ENCODE data around the gene BOK. TPM values are rescaled to one million over a fixed set of nuclear protein-coding genes. Genes with fewer than 3 reads are reported as not detected.

Gene BOK
- total RNA-seq, 2 experiments from 2014 or later, result 0.08 to 0.15 TPM

DNA sequence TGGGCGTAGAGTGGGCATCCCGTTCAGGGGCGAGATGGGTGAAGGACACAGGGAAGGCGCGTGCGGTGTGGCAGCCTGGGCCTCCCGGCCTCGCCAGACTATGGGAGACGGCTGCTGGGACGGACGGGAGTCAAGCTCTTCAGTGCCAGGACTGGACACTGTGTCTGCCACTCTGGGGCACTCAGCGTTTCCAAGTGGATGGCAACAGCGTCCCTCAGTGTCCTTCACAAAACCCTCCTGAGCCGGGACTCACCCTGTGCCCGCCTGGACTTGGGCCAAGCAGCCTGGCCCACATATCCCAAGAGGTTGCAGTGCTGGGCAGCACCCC, 16.3 kb upstream of the BOK start:
- H3K27ac Mint-ChIP-seq, result no peak overlapping the region
- CTCF ChIA-PET, result no interaction called here

DNA sequence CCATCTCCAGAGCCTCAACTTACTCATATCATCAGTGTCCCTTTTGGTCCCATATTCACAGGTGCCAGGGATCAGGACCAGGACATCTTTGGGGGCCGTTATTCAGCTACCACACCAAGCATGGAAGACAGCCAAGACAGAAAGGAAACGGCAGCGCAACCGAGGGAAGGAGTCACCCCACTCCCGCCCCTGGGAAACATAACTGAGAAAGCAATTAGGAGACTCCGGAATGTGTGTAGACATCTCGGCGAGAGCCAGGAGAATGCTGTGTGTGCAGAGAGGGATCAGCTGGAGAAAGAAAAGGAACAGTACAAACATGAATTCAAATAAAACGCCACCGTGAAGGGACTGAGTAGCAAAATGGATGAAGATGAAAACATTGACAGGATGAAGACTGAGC, 13.4 kb upstream of the BOK start:
- ChIA-PET POLR2A (no interaction called here), CTCF (no interaction called here)
- no peak for DNase-seq
- Mint-ChIP-seq H3K9me3 (no peaks in the 10 kb centered on the region), H3K36me3 (ENCODE audit: low read depth) (no peaks in the 10 kb centered on the region), H3K4me1 (peaks cover 3% of the 10 kb centered on the region), H3K27ac (no peak overlapping the region), H3K4me3 (no peak overlapping the region), H3K27me3 (peaks cover 16% of the 10 kb centered on the region)

More for the DNA sequence above, 16.3 kb upstream of the BOK start:
- peaks cover 3% of the 10 kb centered on the region for H3K4me1 Mint-ChIP-seq
- H3K9me3 Mint-ChIP-seq, result no peaks in the 10 kb centered on the region
- no peaks in the 10 kb centered on the region for H3K36me3 Mint-ChIP-seq (ENCODE audit: low read depth)
- H3K4me3 Mint-ChIP-seq, result no peak overlapping the region
- DNase-seq, result no peak
- peaks cover 17% of the 10 kb centered on the region for H3K27me3 Mint-ChIP-seq
- POLR2A ChIA-PET, result no interaction called here

DNA sequence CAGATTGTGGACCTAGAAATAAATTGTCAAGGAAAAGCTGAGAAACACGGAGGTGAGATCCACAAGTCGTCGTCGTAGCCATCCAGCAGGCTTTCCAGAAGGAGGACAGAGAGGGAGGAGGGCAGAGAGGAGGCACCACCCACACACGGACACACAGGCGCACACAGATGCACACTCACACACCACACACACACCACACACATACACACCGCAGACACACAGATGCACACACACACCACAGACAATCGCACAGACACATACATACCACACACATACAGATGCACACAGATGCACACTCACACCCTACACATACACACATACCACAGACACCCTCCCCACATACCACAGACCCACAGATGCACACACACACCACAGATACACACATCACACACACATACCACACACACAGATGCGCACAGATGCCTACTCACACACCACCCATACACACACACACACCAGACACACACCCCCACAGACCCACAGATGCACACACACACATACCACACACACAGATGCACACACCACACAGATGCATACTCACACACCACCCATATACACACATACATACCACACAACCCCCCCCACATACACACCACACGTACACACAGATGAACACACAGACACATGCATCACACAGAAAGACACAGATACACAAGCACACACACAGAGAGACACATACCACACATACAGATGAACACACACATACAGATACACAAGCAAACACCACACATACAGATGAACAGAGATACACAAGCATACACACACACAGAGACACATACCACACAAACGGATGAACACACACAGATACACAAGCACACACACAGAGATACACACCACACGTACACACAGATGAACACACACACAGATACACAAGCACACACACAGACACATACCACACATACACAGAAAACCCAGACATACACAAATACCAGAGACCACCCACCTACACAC, 12.7 kb upstream of the BOK start:
- DNase-seq, result no peak
- H3K36me3 Mint-ChIP-seq (ENCODE audit: low read depth), result no peaks in the 10 kb centered on the region
- H3K4me1 Mint-ChIP-seq, result no peaks in the 10 kb centered on the region
- H3K27ac Mint-ChIP-seq, result no peak overlapping the region
- POLR2A ChIA-PET, result no interaction called here
- CTCF ChIA-PET, result no interaction called here
- no peak overlapping the region for H3K4me3 Mint-ChIP-seq
- H3K9me3 Mint-ChIP-seq, result no peaks in the 10 kb centered on the region
- H3K27me3 Mint-ChIP-seq, result peaks cover 10% of the 10 kb centered on the region

DNA sequence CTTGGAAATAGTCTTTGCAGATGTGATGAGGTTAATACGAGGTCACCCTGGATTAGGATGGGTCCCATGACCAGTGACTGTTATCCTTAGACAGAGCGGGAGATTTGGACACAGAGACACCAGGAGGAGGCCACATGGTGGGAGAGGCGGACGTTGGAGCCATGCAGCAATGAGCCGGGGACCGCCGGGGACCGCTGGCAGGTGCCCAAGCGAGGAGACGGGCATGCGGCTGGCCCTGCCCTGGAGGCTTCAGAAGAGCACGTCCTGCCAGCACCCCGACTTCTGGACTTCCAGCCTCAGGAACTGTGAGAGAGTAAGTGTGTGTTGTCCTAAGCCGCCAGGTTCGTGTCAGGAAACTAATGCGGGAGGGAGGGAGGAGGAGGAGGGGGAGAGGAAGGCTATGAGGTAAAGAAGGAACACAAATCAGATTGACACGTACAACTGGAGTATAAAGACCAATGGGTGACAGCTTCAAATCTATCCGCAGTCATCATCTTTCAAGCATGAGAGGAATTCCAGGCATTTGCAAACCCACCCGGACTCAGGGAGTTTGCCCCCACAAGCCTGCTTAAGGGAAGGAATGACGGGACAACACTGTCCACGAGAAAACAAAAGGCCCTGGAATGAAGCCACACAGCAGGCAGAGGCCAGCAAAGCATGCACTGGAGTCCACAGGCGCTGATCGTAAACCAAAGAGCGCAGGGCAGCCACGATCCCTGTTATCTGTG, 11.6 kb upstream of the BOK start:
- Mint-ChIP-seq H3K27me3 (peaks cover 10% of the 10 kb centered on the region), H3K27ac (no peak overlapping the region), H3K4me1 (no peaks in the 10 kb centered on the region), H3K9me3 (no peaks in the 10 kb centered on the region), H3K36me3 (ENCODE audit: low read depth) (no peaks in the 10 kb centered on the region), H3K4me3 (no peak overlapping the region)
- ChIA-PET CTCF (no interaction called here), POLR2A (interaction anchor here (0.6 kb wide), 1 partner anchor 10 kb away, joined by 3 read pairs; no protein-coding TSS in a partner anchor)
- no peak for DNase-seq

DNA sequence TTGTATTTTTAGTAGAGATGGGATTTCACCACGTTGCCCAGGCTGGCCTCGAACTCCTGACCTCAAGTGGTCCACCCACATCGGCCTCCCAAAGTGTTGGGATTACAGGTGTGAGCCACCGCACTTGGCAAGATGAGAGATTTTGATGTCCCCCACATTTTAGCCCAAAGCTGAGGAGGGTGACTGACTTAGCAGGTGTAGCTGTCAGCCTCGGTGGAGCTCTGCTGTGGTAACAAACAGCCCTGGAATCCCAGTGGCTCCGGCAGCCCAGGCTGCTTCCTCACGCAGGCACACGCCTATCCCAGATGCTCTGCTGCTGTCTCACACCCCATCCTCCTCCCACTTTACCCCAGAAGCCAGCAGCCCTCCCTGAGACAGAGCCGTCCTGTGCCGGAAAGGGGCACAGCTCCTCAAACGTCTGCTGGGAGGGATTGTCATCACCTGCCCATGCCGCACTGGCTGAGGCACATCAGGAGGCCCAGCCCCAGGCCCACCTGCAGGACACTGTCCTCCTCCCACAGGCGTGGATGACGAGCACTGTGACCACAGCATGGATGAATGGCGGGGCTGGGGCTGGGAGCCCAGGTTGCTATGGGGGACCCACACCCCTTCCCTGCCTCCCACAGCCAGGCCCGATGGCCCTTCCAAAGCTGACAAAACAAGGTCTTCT, 10.6 kb upstream of the BOK start:
- H3K27ac Mint-ChIP-seq, result no peak overlapping the region
- ChIA-PET CTCF (interaction anchor here (0.7 kb wide), 1 partner anchor 155 kb away, joined by 5 read pairs; no protein-coding TSS in a partner anchor), POLR2A (interaction anchor here (0.6 kb wide), 1 partner anchor 11 kb away, joined by 3 read pairs; no protein-coding TSS in a partner anchor)
- peaks cover 7% of the 10 kb centered on the region for H3K27me3 Mint-ChIP-seq
- H3K4me3 Mint-ChIP-seq, result no peak overlapping the region
- DNase-seq, result no peak
- no peaks in the 10 kb centered on the region for H3K36me3 Mint-ChIP-seq (ENCODE audit: low read depth)
- H3K9me3 Mint-ChIP-seq, result no peaks in the 10 kb centered on the region
- H3K4me1 Mint-ChIP-seq, result no peaks in the 10 kb centered on the region

DNA sequence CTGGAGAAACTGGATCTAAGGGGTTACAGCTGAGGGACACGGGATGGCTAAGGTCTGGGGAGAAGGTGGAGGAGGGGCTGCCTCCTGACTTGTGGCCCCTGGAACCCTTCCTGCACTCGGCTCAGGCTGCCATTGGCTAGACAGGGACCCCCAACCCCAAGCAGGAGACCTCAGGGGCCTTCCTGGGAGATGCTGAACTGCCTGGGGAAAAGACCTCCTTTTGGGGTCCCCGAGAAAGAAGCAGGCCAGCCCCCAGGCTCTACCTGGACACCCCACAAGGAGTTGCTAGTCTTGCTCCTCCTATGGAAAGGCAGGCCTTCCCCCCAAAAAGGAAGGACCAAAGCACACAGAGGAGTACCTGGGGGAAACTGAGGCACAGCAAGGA, 10.1 kb upstream of the BOK start:
- H3K27me3 Mint-ChIP-seq, result peaks cover 3% of the 10 kb centered on the region
- CTCF ChIA-PET, result no interaction called here
- H3K4me3 Mint-ChIP-seq, result no peak overlapping the region
- H3K4me1 Mint-ChIP-seq, result no peaks in the 10 kb centered on the region
- no peak for DNase-seq
- no peaks in the 10 kb centered on the region for H3K36me3 Mint-ChIP-seq (ENCODE audit: low read depth)
- H3K27ac Mint-ChIP-seq, result no peak overlapping the region
- H3K9me3 Mint-ChIP-seq, result no peaks in the 10 kb centered on the region
- POLR2A ChIA-PET, result no interaction called here

DNA sequence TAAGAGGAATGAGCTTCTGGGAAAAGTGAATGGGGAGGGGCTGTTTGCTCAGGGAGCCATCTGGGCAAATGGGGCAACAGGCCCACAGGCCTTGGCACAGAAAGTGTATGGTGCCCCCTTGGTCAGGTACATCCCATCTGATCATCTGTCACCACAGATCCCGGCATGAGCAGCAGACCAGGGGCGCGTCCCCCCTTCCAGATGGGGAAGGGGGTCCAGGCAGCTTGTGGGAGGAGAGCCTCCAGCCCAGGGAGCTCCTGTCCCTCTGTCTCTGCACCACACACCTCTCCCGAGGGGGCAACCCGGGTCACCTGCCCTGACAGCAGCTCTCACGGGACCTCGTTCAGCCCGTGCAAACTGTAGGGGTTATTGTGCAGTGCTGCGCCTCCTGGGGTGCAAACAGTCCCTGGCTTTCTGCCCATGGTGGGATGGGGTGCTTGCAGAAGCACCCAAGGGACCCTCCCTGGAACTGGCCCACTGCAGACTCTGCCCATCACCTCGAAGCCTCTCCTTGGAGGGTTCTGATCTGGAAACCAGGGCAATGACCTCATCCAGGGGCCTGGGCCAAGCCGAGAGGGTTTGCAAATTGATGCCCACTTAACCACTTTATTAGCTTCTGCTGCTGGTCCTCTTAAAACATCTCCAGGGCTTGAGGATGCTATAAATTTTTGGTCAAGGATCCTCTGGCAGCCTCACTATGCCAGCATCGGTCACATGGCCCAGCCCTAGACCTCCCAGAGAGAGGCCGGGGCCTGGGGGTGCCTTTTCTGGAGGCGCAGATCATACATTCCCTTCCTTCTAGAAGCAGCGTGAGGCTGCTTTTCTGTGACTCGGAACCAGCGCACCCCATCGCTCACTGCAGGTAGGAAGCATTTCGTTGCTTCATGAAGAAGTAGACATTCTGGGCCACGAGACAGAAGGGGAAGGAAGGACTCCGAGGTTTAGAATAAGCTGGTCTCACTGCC, 7.6 kb upstream of the BOK start:
- no peak overlapping the region for H3K4me3 Mint-ChIP-seq
- H3K9me3 Mint-ChIP-seq, result no peaks in the 10 kb centered on the region
- no peak for DNase-seq
- peaks cover 4% of the 10 kb centered on the region for H3K4me1 Mint-ChIP-seq
- no peak overlapping the region for H3K27ac Mint-ChIP-seq
- H3K36me3 Mint-ChIP-seq (ENCODE audit: low read depth), result no peaks in the 10 kb centered on the region
- H3K27me3 Mint-ChIP-seq, result peaks cover 9% of the 10 kb centered on the region
- ChIA-PET POLR2A (no interaction called here), CTCF (no interaction called here)

DNA sequence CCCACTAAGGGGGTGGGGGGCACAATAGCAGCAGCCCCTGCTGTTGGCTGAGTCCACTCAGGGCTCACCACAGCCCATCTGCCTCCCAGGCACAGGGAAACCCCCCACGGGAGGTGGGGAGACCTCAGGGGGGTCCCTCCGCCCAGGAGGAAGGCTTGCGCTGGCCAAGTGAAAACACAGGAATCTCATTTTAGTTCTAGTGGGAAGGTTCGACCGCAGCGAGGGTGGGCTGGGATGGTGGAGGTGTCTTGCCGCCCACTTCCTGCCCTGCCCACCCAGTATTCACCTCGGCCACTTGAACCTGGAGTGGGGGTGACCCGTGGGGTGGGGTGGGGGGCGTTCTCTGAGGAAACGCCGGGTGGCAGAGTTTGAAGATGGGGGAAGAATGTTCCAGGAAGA, 6.9 kb upstream of the BOK start:
- Mint-ChIP-seq H3K4me1 (peaks cover 6% of the 10 kb centered on the region), H3K4me3 (no peak overlapping the region), H3K36me3 (ENCODE audit: low read depth) (no peaks in the 10 kb centered on the region), H3K27ac (no peak overlapping the region), H3K27me3 (peaks cover 13% of the 10 kb centered on the region), H3K9me3 (no peaks in the 10 kb centered on the region)
- ChIA-PET POLR2A (no interaction called here), CTCF (no interaction called here)
- DNase-seq, result no peak

DNA sequence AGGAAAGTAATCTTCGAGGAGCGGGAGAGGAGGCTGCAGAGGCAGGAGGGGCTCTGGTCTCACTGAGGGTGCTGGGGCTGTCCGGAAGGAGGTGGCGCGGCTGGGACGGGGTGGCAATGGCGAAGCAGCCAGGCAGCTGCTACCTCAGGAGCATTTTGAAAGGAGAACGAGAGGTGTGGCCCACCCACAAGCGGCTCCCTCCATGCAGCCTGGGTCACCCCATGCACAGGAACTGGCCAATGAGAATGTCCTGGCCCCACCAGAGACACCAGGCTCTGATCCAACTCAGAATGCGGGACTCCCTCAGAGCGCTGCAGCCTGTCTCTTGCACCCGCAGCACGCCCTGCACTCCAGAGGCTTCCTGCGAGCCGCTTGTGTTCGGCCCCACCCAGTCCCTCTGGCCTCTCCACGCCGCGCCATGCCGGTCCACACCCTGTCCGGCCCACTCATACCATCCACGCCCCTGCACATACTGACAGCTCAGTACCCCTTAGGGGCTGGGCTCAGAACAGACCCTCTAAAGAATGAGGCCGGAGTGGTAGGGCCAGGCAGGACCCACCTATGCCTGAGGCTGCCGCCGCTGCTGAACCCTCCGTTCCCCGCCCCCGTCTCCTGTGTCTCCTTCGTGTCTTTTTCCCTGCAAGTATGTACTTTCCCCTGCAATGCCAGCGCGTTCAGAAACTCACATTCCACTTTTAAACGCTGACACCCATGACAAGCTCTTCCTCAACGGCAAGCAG, 6.4 kb upstream of the BOK start:
- CTCF ChIA-PET, result no interaction called here
- POLR2A ChIA-PET, result no interaction called here
- Mint-ChIP-seq H3K36me3 (ENCODE audit: low read depth) (no peaks in the 10 kb centered on the region), H3K27me3 (peaks cover 19% of the 10 kb centered on the region), H3K4me1 (peaks cover 6% of the 10 kb centered on the region), H3K9me3 (no peaks in the 10 kb centered on the region), H3K27ac (no peak overlapping the region), H3K4me3 (no peak overlapping the region)
- DNase-seq, result no peak

DNA sequence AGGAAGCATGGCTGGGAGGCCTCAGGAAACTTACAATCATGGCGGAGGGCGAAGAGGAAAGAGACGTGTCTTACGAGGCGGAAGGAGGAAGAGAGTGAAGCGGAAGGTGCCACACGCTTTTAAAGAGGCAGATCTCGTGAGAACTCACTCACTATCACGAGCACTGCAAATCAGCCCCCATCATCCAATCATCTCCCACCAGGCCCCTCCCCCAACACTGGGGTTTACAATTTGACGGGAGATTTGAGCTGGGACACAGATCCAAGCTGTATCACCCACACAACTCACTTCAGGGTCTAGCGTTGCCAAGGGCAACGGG, 5.1 kb upstream of the BOK start:
- ChIA-PET POLR2A (no interaction called here), CTCF (no interaction called here)
- peaks cover 10% of the 10 kb centered on the region for H3K4me1 Mint-ChIP-seq
- H3K9me3 Mint-ChIP-seq, result no peaks in the 10 kb centered on the region
- peaks cover 32% of the 10 kb centered on the region for H3K27me3 Mint-ChIP-seq
- DNase-seq, result no peak
- no peak overlapping the region for H3K27ac Mint-ChIP-seq
- no peaks in the 10 kb centered on the region for H3K36me3 Mint-ChIP-seq (ENCODE audit: low read depth)
- no peak overlapping the region for H3K4me3 Mint-ChIP-seq

DNA sequence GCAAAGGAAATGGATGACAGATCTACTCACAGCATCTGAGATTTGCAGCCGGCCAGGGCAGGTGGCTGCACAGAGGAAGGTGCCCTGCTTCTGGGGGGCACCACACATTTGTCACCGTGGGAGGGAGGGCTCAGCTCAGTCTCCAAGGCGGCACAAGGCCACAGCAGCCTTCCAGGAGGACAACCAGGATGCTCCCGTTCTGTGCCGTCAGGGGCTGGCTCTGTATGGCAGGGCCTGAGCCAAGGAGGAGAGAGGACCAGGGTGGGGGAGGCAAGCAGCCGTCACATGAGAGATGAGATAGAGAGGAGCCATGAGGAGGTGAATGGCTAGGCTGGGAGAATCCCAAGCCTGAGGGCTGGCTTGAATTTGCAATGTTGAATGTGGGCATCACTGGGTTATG, 4.6 kb upstream of the BOK start:
- Mint-ChIP-seq H3K27ac (no peak overlapping the region), H3K4me3 (no peak overlapping the region), H3K4me1 (peaks cover 10% of the 10 kb centered on the region), H3K36me3 (ENCODE audit: low read depth) (no peaks in the 10 kb centered on the region), H3K9me3 (no peaks in the 10 kb centered on the region), H3K27me3 (peaks cover 32% of the 10 kb centered on the region)
- DNase-seq, result no peak
- ChIA-PET POLR2A (no interaction called here), CTCF (no interaction called here)

DNA sequence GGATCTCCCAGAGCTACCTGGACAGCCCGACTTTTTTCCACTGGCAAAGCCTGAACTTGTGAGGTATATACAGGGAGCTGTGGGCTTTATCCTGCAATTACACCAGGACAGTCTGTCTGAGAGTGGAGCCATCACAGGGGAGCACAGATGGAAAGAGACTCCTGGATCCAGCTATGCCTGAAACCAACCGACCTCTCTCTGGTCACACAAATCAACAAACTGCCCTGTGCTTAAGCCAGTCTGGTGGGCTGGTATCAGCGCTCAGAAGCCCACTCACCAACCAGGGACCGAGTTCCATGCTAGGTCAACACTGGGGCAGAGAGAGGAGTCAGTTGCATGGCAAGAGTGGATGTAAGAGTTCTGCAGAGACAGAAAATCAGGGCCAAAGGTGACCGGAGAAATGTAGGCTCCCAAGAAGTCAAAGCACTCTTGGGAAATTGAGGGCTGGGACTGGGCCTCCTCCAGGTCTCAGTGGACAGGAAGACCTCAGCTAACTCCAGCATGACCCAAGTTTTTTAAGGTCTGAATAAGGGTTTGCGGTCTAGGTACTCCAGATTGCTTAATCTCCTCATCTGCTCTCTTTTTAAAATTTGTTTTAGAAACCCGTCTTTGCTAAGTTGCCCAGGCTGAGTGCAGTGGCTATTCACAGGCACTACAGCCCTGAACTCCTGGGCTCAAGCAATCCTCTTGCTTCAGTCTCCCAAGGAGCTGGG, 3.8 kb upstream of the BOK start:
- H3K9me3 Mint-ChIP-seq, result no peaks in the 10 kb centered on the region
- H3K36me3 Mint-ChIP-seq (ENCODE audit: low read depth), result no peaks in the 10 kb centered on the region
- H3K27ac Mint-ChIP-seq, result no peak overlapping the region
- DNase-seq, result no peak
- ChIA-PET CTCF (no interaction called here), POLR2A (no interaction called here)
- H3K4me1 Mint-ChIP-seq, result peaks cover 11% of the 10 kb centered on the region
- H3K27me3 Mint-ChIP-seq, result peaks cover 30% of the 10 kb centered on the region
- H3K4me3 Mint-ChIP-seq, result no peak overlapping the region

All from activated CD4-positive, alpha-beta memory T cell treated with anti-CD3 and anti-CD28 coated beads, Interleukin-2, amount 10 ng/mL, durations not matched to agents 7 days and 5 days (primary cell).